ENCODE results near the gene NHSL1.

Gene NHSL1

DNA sequence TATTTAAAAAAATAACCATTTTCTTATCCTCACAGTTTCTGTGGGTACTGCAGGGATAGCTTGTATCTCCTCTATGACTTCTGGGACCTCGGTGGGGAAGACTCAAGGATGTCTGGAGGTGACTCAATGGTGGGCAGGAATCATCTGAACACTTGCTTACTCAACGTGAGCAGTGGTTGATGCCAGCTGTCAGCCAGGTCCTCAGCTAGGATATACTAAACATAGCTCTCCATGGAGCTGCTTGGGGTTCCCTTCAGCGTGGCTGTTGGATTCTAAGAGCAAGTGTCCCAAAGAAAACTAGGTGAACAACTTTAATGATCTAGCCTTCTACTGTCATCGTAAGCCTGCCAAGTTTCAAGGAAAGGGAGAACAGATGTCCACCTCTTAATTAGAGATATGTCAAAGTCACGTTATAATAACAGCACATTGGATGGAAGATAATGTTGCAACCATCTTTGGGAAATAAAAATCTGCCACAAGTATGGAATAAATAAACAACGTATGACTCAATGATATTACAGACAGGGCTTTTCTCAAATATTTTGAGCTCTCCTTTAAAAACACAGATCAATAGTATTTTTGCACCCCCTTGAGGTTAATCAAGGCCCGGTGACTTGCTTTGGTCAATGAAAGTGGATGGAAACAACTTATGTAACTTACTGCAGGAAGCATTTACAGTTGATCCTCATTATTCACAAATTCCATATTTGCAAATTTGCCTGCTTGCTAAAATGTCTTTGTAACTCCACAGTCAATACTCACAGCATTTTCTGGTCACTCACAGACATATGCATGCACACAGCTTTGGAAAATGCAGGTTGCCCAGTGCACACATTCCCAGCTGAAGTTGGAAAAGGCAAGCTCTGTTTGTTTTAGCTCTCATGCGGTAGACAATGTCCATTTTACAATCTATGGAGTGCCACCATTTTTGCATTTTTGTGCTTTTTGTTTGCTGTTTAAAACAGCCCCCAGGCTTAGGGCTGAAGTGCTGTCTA is 101.9 kb downstream of the NHSL1 start:
- DNase-seq, result no peak

DNA sequence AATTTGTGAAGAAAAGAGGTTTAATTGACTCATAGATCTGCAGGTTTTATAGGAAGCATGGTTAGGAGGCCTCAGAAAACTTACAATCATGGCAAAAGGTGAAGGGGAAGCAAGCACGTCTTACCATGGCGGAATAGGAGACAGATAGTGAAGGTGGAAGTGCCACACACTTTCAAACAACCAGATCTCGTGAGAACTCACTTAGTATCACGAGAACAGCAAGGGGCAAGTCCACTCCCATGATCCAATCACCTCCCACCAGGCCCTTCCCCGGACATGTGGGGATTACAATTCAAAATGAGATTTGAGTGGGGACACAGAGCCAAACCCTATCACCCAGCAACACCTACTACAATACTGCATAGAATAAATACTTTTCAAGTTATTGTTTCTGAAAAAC is 102.6 kb downstream of the NHSL1 start:
- DNase-seq, result no peak

DNA sequence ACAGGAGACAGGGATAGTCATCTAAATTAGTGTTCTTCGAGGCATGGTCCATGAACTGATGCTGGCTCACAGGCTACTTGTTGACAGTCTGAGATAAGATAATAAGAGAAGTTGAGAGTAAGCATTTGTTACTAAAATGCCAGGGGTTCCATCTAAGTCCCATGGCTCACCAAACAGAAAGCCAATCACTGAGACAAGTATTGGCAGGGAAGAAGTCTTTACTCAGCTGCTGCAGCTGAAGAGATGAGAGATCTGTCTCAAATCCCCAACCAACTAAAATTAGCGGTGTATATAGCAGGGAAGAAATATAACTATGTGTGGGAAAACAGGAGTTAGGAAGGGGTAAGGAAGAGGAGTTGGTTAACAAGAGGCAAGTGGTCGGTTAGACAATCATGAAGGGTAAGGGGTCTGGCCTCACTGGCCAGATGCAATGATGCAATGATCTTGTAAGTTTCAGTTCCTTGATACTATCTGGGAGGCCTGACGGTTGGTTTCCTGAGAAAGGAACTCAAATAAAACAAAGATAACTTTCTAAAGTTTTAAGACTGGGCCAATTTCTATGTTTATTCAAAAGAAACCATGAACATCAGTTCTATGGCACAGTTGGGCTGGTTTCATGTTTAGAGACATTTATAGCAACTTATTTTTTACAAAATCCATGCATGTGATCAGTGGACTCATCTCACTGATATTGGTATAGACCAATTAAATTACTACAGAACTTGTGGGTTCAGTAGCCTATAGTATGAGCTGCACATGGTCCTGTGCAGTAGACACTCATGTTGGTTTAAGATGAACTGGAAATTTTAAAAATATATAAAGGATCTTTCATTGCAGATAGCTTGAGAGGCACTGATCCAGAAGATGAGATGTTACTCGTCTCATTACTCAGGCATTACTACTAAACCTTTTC is 105.2 kb downstream of the NHSL1 start:
- DNase-seq, result no peak

DNA sequence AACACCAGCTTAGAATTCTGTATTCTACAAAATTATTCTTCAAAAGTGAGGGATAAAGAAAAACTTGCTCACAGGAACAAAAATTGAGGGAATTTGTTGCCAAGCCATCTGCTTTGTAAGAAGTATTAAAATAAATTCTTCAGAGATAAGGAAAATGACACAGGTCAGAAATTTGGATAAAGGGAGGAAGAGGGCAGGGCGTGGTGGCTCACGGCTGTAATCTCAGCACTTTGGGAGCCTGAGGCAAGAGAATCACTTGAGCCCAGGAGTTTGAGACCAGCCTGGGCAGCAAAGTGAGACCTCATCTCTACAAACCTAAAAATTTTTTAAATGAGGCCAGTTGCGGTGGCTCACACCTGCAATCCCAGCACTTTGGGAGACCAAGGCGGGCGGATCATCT is 109.7 kb downstream of the NHSL1 start:
- no peak for DNase-seq

DNA sequence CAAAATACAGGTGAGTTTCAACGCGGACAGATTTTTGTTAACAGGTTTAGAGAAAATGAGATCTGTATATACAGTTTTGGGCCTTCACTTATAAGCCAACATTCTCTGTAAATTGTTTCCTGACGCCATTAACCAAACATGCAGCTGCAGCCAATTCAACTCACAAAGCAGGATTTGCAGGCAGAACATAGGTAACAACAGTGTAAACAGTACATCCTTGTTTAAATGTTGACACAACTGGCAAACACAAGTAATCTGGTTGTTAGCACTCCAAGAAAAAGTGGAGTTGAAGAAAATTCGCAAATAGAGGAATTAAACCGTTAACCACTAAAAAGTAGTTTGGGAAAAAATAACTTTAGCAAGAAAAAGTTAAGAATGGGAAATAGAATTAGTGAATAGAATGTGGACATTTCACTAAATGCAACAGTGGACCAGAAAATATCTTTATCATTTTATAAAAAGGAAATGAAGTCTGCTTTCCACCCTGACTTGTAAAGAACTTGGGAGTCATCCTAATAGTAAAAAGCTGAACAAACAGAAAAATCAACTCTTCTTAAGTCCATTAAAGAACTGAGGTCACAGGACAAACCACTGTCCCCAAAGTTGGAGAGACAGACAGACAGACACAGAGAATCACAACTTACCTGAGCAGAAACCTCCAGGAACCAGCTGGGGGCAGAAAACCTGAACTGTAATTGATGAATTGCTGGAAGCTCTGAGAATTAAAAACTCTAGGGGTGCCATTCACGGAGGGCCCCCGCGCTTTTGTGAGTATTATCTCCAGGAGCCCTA is 111.5 kb downstream of the NHSL1 start:
- no peak for DNase-seq

DNA sequence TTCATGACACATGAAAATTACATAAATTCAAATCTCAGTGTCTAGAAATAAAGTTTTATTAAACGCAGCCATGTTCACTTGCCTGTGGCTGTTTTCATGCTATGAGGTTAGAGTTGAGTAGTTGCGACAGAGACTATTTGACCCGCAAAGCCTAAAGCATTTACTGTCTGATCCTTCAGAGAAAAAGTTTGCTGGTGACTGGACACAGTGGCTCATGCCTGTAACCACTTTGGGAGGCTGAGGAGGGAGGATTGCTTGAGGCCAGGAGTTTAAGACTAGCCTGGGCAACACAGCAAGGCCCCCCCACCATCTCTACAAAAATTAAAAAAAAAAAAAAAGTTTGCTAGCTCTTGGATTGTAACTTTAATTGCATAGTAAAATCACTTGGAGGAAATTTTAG is 112.4 kb downstream of the NHSL1 start:
- DNase-seq, result no peak

DNA sequence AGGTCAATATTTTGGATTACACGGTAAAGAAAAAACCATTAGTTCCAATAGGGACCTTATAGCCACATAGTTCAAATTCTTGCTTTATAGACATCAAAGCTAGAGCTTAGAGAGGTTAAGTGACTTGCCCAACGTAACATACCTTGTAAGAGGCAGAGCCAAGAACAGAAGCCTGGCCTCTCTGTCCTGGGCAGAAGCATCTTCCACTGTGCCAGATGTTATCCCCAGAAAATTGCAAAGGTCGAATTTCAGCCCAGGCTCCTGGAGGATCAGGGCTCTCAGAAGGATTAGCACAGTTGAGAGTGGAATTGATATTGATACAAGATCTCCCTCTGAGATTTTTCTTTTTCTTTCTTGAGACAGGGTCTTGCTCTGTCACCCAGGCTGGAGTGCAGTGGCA is 115.5 kb downstream of the NHSL1 start:
- DNase-seq, result no peak

DNA sequence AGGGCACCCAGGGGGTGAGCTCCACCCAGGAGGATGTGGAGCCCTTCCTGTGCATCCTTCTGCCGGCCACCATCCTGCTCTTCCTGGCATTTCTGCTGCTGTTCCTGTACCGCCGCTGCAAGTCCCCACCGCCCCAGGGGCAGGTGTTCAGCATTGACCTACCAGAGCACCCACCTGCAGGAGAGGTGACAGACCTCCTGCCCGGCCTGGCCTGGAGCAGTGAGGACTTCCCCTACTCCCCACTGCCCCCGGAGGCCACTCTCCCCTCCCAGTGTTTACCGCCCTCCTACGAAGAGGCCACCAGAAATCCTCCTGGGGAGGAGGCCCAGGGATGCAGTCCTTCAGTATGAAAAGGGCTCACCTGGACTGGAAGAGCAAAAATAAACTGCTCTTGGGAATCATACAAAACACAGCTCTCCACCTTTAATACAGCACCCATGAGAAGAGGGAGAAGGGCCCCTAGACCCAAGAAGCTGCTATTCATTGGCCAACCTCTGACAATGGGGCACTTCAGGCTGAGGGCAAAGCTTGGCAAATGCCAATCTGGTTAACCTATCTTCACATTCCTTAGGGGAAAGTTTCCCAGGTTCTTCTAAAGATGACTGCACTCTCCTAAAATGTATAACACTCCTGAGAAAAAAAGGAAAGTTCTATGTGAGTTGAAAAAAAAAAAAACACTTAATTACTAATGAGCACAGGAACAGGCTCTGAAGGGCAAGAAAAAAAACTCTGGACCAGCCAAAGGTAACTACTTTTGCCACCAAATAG is 116.6 kb downstream of the NHSL1 start:
- no peak for DNase-seq

DNA sequence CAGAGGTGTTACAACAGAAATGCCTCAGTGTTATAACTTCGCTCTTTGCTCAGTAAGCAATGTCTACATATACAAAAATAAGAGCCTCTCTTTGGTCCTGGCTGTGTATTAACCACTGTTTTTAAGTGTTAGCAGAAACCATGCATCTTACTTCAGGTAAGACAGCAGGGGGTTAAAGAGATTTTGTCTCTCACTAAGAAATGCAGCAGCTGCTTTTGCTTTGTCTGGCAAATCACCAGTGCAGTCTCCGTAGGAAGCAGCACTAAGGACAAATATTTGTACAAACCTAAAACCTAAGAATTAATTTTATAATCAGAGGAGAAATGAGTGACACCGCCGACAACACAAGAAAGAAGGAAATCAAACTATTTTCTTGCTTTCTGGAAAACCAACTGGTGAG is 120.8 kb downstream of the NHSL1 start:
- no peak for DNase-seq

DNA sequence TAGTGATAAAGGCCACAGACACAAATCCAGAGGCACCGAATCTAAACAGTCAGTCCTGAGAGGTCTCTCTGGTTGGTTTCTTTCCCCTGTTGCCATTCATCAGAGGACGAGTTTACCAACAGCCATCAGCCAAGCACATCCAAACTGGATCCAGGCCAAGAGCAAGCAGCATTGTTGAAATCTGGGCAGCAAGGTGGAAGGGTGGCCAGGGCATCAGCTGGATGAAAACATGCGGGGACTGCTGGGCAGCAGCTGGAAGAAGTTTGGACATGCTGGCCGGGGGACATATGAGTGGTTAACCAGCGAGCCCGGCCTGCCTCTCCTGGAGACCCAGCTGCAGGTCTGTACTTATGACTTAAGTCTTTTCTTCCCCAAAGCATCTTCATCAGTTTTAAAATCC is 121.5 kb downstream of the NHSL1 start, which contains the start of gene SMIM28:
SMIM28 (plus strand) TSS at position 62 of the 400 bp plus-strand sequence; CDS start at position 230, 168 bp downstream.
- DNase-seq, result no peak

DNA sequence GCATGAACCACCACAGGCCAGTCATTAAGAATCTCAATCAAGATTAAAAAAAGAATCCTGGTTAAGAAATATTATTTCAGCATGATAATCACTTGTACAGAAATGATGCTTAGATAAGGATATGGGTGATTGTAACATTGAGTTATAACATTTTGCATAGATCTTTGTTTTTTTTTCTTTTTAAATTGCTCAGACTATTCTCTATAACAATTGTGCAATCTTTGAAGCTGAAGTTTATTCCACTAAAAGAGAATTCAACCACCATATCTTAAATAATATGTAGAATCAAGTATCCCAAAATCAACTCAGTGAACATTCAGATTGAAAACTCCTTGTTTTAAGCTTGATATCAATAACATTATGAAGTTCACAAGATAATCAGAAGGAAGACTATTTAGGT is 122.3 kb downstream of the NHSL1 start:
- no peak for DNase-seq

DNA sequence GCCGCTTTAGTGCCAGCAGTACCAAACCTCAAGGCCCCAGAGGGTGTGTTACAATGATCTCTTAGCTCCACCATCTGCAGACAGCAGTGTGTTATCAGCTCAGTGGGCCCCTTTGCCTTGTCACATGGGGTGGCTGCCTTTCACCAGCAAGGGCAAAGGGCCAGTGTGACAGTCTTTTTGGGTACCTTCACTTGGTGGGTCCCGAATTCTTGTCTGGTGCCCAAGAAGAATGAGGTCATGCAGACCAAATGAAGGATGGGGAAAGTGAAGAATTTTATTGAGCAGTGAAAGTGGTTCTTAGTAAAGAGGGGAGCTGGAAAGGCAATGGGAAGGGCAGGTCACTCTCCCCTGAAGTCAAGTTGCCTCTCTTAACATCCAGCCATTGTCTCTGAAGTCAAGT is 124.5 kb downstream of the NHSL1 start:
- DNase-seq, result no peak

DNA sequence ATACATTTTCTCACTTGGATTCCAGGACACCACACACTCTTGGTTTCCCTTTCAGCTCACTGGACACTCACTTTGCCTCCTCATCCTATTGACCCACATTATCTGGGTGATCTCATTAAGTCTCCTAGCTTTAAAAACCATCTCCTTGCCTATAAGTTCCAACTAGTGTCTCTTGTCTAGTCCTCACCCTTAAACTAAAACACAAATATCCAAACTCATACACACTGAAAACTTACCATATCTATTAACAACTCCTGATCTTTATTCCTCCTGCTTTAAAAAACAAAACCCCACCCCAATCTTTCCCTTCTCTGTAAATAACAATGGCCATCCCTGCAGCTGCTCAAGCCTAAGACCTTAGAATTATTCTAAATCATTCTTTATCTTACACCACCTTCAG is 125.1 kb downstream of the NHSL1 start:
- DNase-seq, result no peak

DNA sequence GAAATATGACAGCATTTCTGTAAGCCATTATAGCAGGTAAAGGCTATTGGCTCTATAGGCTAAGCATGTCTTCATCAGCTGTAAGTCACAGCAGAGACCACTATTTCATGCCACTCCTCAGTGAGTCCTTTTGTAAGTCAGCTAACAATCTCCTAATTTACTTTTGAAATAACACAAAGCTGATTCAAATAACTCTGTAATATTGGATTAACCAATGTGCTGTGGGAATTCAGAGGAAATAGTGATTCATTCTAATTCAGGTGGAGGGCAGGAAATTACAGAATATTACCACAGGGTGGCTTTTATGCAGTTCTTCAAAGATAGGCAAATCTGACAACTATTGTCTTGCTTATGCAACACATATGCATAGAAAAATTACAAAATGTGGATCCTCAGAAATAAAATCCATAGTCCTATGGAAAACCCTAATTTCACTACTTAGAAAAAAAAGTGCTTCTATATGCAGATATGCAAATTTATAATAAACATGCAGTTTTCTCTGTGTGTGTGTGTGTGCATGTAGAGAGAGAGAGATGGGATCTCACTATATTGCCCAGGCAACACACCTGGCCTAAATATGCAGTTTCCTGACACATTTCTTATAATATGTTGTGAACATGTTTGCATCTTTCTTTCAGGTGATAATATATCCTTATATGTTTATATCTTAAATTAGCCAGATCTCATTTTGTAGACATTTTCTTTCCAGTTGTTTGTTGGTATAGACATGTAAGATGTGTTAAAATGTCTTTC is 126.4 kb downstream of the NHSL1 start:
- DNase-seq, result no peak
